H1 (cell line): ENCODE results near the gene CACFD1. TPM values are rescaled to one million over a fixed set of nuclear protein-coding genes. Genes with fewer than 3 reads are reported as not detected.

Experiments
- CTCF ChIA-PET: fragments of 300-600 bp; sonication (Branson Sonifier 250); formaldehyde crosslinking; loops from one replicate; lab custom pipeline; 2021; ENCODE audit not compliant: partially characterized antibody; lab: Charles Lee
- POLR2A ChIA-PET: fragments of 300-600 bp; sonication (Branson Sonifier 250); formaldehyde crosslinking; loops from one replicate; lab custom pipeline; 2021; ENCODE audit warnings: inconsistent platforms; ENCODE audit not compliant: partially characterized antibody; lab: Charles Lee
- DNase-seq, 2 experiments: peaks; one replicate each; pipeline versions ENCODE4 v3.0.0 to v3.0.0-alpha.2; 2010 to 2022; ENCODE audit warnings: low spot score in 2 of 2, low read depth in 1 of 2, mixed read lengths in 1 of 2
- FAIRE-seq: peaks from 2 replicates; lab custom pipeline; 2011; peaks lifted over from hg19 to GRCh38; lab: Jason Lieb, UNC
- H2AFZ ChIP-seq: 2 replicates; pipeline ENCODE4 v1.8.1; 2012; ENCODE audit warnings: low read length, inconsistent platforms
- H2AK5ac ChIP-seq: 2 replicates; pipeline ENCODE4 v1.6.1; 2013; ENCODE audit warnings: low read depth, low read length
- H2BK120ac ChIP-seq: replicated peaks from 2 replicates; pipeline ENCODE3; 2013; ENCODE audit warnings: low read depth, low read length, inconsistent platforms
- H2BK12ac ChIP-seq: 2 replicates; pipeline ENCODE4 v1.6.1; 2013; ENCODE audit warnings: low read depth, low read length
- H2BK15ac ChIP-seq: 2 replicates; pipeline ENCODE4 v1.6.1; 2013; ENCODE audit warnings: low read length
- H2BK20ac ChIP-seq: 2 replicates; pipeline ENCODE4 v1.6.1; 2013; ENCODE audit warnings: low read length
- H2BK5ac ChIP-seq: 2 replicates; pipeline ENCODE4 v1.6.1; 2013; ENCODE audit warnings: low read depth, low read length
- H3K14ac ChIP-seq: 2 replicates; pipeline ENCODE4 v1.6.1; 2013; ENCODE audit warnings: inconsistent platforms; ENCODE audit not compliant: insufficient read length
- H3K18ac ChIP-seq: 2 replicates; pipeline ENCODE4 v1.6.1; 2013; ENCODE audit warnings: low read length; ENCODE audit errors: extremely low read depth
- H3K23ac ChIP-seq: 2 replicates; pipeline ENCODE4 v1.6.1; 2013; ENCODE audit warnings: inconsistent platforms; ENCODE audit not compliant: insufficient read length
- H3K23me2 ChIP-seq: 2 replicates; pipeline ENCODE4 v1.6.1; 2013; ENCODE audit warnings: low read depth, low read length
- H3K27ac ChIP-seq: 2 replicates; pipeline ENCODE4 v1.6.1; 2011; ENCODE audit warnings: low read depth, low read length, inconsistent platforms
- H3K27me3 ChIP-seq, 4 experiments: replicated peaks in 1 of 4; 1 replicate in 1 of 4; 2 replicates in 3 of 4; pipeline versions ENCODE4 v1.6.1 to v1.8.1; 2011 to 2013; ENCODE audit warnings: low read length in 3 of 4, mild to moderate bottlenecking in 3 of 4, inconsistent platforms in 2 of 4, mixed read lengths in 2 of 4, moderate library complexity in 1 of 4; ENCODE audit not compliant: control insufficient read depth in 3 of 4, insufficient read depth in 3 of 4; ENCODE audit errors: extremely low read depth in 1 of 4
- H3K36me3 ChIP-seq, 4 experiments: 2 replicates each; pipeline versions ENCODE4 v1.6.1 to v1.8.1; 2011 to 2013; ENCODE audit warnings: mild to moderate bottlenecking in 4 of 4, low read length in 3 of 4, moderate library complexity in 2 of 4, control low read depth in 1 of 4, inconsistent platforms in 1 of 4; ENCODE audit not compliant: insufficient read depth in 4 of 4, control insufficient read depth in 2 of 4
- H3K4ac ChIP-seq: replicated peaks from 2 replicates; pipeline ENCODE3; 2013; ENCODE audit warnings: low read length, low read depth, mixed read lengths, inconsistent platforms; ENCODE audit not compliant: insufficient read length
- H3K4me1 ChIP-seq, 4 experiments: replicated peaks in 1 of 4; 1 replicate in 1 of 4; 2 replicates in 3 of 4; pipeline versions ENCODE4 v1.6.1 to v1.8.1; 2011 to 2013; ENCODE audit warnings: low read length in 3 of 4, inconsistent platforms in 2 of 4, mixed read lengths in 1 of 4; ENCODE audit not compliant: insufficient read depth in 4 of 4, control insufficient read depth in 3 of 4
- H3K4me2 ChIP-seq, 2 experiments: 2 replicates each; pipeline versions ENCODE4 v1.6.1 to v1.8.1; 2011 to 2013; ENCODE audit warnings: low read depth in 2 of 2, low read length in 2 of 2, control low read depth in 1 of 2, inconsistent platforms in 1 of 2, mild to moderate bottlenecking in 1 of 2; ENCODE audit not compliant: insufficient read depth in 1 of 2
- H3K4me3 ChIP-seq, 4 experiments: fragments of 200-600, 300-600 bp in 1 of 4; sonication (generic), shearing (Covaris generic), sonication (Bioruptor Twin) in 1 of 4; 2 replicates each; pipeline versions ENCODE4 v1.5.1 to v1.8.1; 2011 to 2016; ENCODE audit warnings: low read length in 4 of 4, low read depth in 3 of 4, control low read depth in 2 of 4, inconsistent platforms in 2 of 4, mild to moderate bottlenecking in 2 of 4, mixed read lengths in 1 of 4, moderate library complexity in 1 of 4; ENCODE audit not compliant: insufficient read depth in 2 of 4; ENCODE audit errors: extremely low read depth in 1 of 4
- H3K56ac ChIP-seq: replicated peaks from 2 replicates; pipeline ENCODE3; 2013; ENCODE audit warnings: low read depth, mild to moderate bottlenecking, mixed read lengths, low read length, inconsistent platforms; ENCODE audit not compliant: insufficient read length
- H3K79me1 ChIP-seq: 2 replicates; pipeline ENCODE4 v1.6.1; 2013; ENCODE audit warnings: low read depth, low read length, control low read depth
- H3K79me2 ChIP-seq, 2 experiments: 2 replicates each; pipeline versions ENCODE4 v1.6.1 to v1.8.1; 2012 to 2013; ENCODE audit warnings: low read length in 2 of 2, mild to moderate bottlenecking in 2 of 2, inconsistent platforms in 1 of 2; ENCODE audit not compliant: insufficient read depth in 2 of 2, control insufficient read depth in 1 of 2
- H3K9ac ChIP-seq, 4 experiments: replicated peaks in 1 of 4; 1 replicate in 1 of 4; 2 replicates in 3 of 4; pipeline versions ENCODE4 v1.6.1 to v1.8.1; 2011 to 2013; ENCODE audit warnings: low read depth in 3 of 4, low read length in 3 of 4, control low read depth in 2 of 4, mild to moderate bottlenecking in 2 of 4, moderate library complexity in 2 of 4, inconsistent platforms in 1 of 4; ENCODE audit errors: extremely low read depth in 1 of 4
- H3K9me3 ChIP-seq, 2 experiments: 2 replicates each; pipeline versions ENCODE4 v1.6.1 to v1.8.1; 2012 to 2013; ENCODE audit warnings: mild to moderate bottlenecking in 2 of 2, moderate library complexity in 2 of 2, control low read depth in 1 of 2, inconsistent platforms in 1 of 2, low read depth in 1 of 2, low read length in 1 of 2, mixed read lengths in 1 of 2; ENCODE audit not compliant: insufficient read depth in 2 of 2
- H4K20me1 ChIP-seq, 2 experiments: replicated peaks in 1 of 2; 2 replicates each; pipeline versions ENCODE3 to v1.8.1; 2011 to 2013; ENCODE audit warnings: inconsistent platforms in 2 of 2, low read length in 2 of 2, mild to moderate bottlenecking in 1 of 2; ENCODE audit not compliant: insufficient read depth in 2 of 2, control insufficient read depth in 1 of 2
- H4K5ac ChIP-seq: 2 replicates; pipeline ENCODE4 v1.6.1; 2013; ENCODE audit warnings: low read length, low read depth, mixed read lengths, inconsistent platforms; ENCODE audit not compliant: insufficient read length
- H4K8ac ChIP-seq: 2 replicates; pipeline ENCODE4 v1.8.0; 2013; ENCODE audit warnings: mild to moderate bottlenecking, moderate library complexity, low read length, inconsistent platforms; ENCODE audit not compliant: insufficient read depth; ENCODE audit errors: extremely low read depth
- H4K91ac ChIP-seq: replicated peaks from 2 replicates; pipeline ENCODE3; 2013; ENCODE audit warnings: low read length, mixed read lengths, inconsistent platforms; ENCODE audit not compliant: insufficient read length
- BACH1 ChIP-seq: IDR thresholded peaks from 2 replicates; pipeline ENCODE4 v1.6.1; 2012; ENCODE audit warnings: low read length, improper control_type of control experiment
- CBX5 ChIP-seq: fragments of 300-800, 300-1000 bp; sonication (generic); IDR thresholded peaks from 2 replicates; pipeline ENCODE4 v1.7.1; 2016; ENCODE audit warnings: antibody characterized with exemption, low read length, low read depth
- CHD1 ChIP-seq: IDR thresholded peaks from 2 replicates; pipeline ENCODE4 v1.6.1; 2012; ENCODE audit warnings: low read depth, low read length, improper control_type of control experiment
- EGR1 ChIP-seq: IDR thresholded peaks from 2 replicates; pipeline ENCODE4 v1.6.1; 2011; ENCODE audit warnings: low read depth, low read length, borderline replicate concordance
- GABPA ChIP-seq: IDR thresholded peaks from 2 replicates; pipeline ENCODE4 v1.6.1; 2011; ENCODE audit warnings: mild to moderate bottlenecking, low read length, moderate library complexity, borderline replicate concordance; ENCODE audit not compliant: insufficient read depth
- HDAC6 ChIP-seq: IDR thresholded peaks from one replicate; pipeline ENCODE4 v1.7.1; 2012; ENCODE audit warnings: low read depth, mild to moderate bottlenecking, inconsistent platforms, low read length, moderate library complexity
- JUN ChIP-seq: IDR thresholded peaks from 2 replicates; pipeline ENCODE4 v1.6.1; 2011; ENCODE audit warnings: low read depth, mild to moderate bottlenecking, improper control_type of control experiment, low read length
- KDM5A ChIP-seq: fragments of 200-600 bp; IDR thresholded peaks from 2 replicates; pipeline ENCODE4 v1.7.1; 2012; ENCODE audit warnings: mild to moderate bottlenecking, low read length, inconsistent platforms, mixed read lengths
- SAP30 ChIP-seq: fragments of 300-600 bp; sonication (generic); IDR thresholded peaks from 2 replicates; pipeline ENCODE4 v1.7.1; 2012; ENCODE audit warnings: low read length, moderate library complexity, mild to moderate bottlenecking, inconsistent platforms; ENCODE audit not compliant: insufficient read depth, insufficient replicate concordance
- SP4 ChIP-seq: IDR thresholded peaks from 2 replicates; pipeline ENCODE4 v1.6.1; 2012; ENCODE audit warnings: low read length, inconsistent platforms
- SRF ChIP-seq: IDR thresholded peaks from 2 replicates; pipeline ENCODE4 v1.6.1; 2011; ENCODE audit warnings: mild to moderate bottlenecking, low read depth, low read length, moderate library complexity
- TCF12 ChIP-seq: IDR thresholded peaks from 2 replicates; pipeline ENCODE4 v1.6.1; 2011; ENCODE audit warnings: low read depth, mild to moderate bottlenecking, low read length
- TEAD4 ChIP-seq: IDR thresholded peaks from 2 replicates; pipeline ENCODE4 v1.6.1; 2012; ENCODE audit warnings: low read depth, low read length, inconsistent platforms, mixed read lengths
- WGBS, 2 experiments: shearing (Covaris generic) in 1 of 2; methylation state at CpG; one replicate each; pipeline versions ENCODE4 v1.1.6 to v1.1.7; 2013 to 2015; ENCODE audit warnings: low lambda C conversion rate in 2 of 2, mixed read lengths in 2 of 2, inconsistent platforms in 1 of 2, low coverage in 1 of 2, missing lambda C conversion rate in 1 of 2; ENCODE audit not compliant: insufficient replicate concordance in 2 of 2, insufficient coverage in 1 of 2, insufficient read length in 1 of 2; ENCODE audit errors: extremely low coverage in 1 of 2, missing lambda C conversion rate in 1 of 2; 5-methylcytosine and 5-hydroxymethylcytosine counted together
- polyA plus RNA-seq, 7 experiments: library from polyadenylated mRNA; depleted of rRNA in 3 of 7; stranded (reverse) in 5 of 7; unstranded in 2 of 7; fragments of >200 nt in 5 of 7; fragments of 200-250 nt in 2 of 7; gene quantifications; 1 replicate in 5 of 7; 2 replicates in 1 of 7; 4 replicates in 1 of 7; pipeline versions ENCODE4 v1.2.1 to v1.2.3, GENCODE V29; 2011 to 2013; ENCODE audit warnings: missing spikeins in 2 of 7, mixed read lengths in 2 of 7
- total RNA-seq: library from RNA; stranded (reverse); fragmentation: NEBNext Ultra II Directional; extraction: Animal tissue kit (Norgen Biotek cat#: 25700); gene quantifications from 2 replicates; pipeline ENCODE4 v1.2.1, GENCODE V29; 2021
- TF ChIP-seq, protein P1 (sequence below): IDR thresholded peaks from 2 replicates; pipeline ENCODE4 v1.6.1; 2011; ENCODE audit warnings: low read depth, mild to moderate bottlenecking, low read length; ENCODE audit not compliant: insufficient read depth

Gene CACFD1
- total and polyA plus RNA-seq, 2 of the 8 experiments (the other 6 are each of a cell fraction or from before 2014, with no cell fraction given): 13.4 to 15.5 TPM

DNA sequence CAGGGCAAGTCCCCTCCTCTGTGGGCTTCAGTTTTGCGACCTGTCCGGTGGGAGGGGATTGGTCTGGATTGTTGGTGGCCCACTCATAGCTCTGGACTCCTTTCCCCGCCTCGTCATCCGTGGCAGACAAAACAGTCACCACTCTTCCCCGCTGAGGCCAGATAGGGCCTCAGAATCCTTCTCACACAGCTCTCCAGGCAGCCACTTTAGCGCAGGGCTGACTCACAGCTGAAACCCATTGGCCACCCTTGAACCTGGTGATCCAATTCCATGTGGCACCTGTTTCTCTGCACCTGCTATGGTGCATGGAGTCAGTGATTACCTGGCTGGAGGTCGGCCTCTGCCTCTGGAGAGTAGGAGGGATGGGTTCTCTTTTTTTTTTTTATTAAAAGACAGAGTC, 15.8 kb upstream of the CACFD1 start:
- H3K27ac ChIP-seq: no peak overlapping the region
- H3K27me3 ChIP-seq: no peaks in the 10 kb centered on the region
- no peaks in the 10 kb centered on the region for H3K79me1 ChIP-seq
- CTCF ChIA-PET: interaction anchor here (0.6 to 7.2 kb wide), 14 partner anchors 11 to 96 kb away, joined by 3 to 64 read pairs (median 6); partner anchors contain the start of genes ADAMTS13 and CACFD1
- no peaks in the 10 kb centered on the region for H3K4me1 ChIP-seq
- DNase-seq: no peak
- H4K8ac ChIP-seq: no peak overlapping the region
- H2AK5ac ChIP-seq: no peak overlapping the region
- H2BK5ac ChIP-seq: no peak overlapping the region
- H3K23me2 ChIP-seq: no peaks in the 10 kb centered on the region
- no peak overlapping the region for H2BK120ac ChIP-seq
- H3K9ac ChIP-seq: no peak overlapping the region
- peaks cover 0 to 5% of the 10 kb centered on the region in 2 experiments for H4K20me1 ChIP-seq
- H4K91ac ChIP-seq: no peak overlapping the region
- H3K79me2 ChIP-seq: no peaks in the 10 kb centered on the region
- H3K4ac ChIP-seq: no peak overlapping the region
- POLR2A ChIA-PET: interaction anchor here (1.7 to 2.1 kb wide), 3 partner anchors 10 to 26 kb away, joined by 4 to 8 read pairs (median 6); no protein-coding TSS in a partner anchor
- no peak overlapping the region for H2BK12ac ChIP-seq
- no peaks in the 10 kb centered on the region for H3K9me3 ChIP-seq
- H2AFZ ChIP-seq: no peak overlapping the region
- H3K18ac ChIP-seq: no peak overlapping the region
- H3K23ac ChIP-seq: no peak overlapping the region
- no peak overlapping the region for H4K5ac ChIP-seq
- no peak overlapping the region for H2BK15ac ChIP-seq
- H3K36me3 ChIP-seq: no peaks in the 10 kb centered on the region
- no peak overlapping the region for H2BK20ac ChIP-seq
- H3K14ac ChIP-seq: no peak overlapping the region
- no peak overlapping the region for H3K4me2 ChIP-seq
- no peak overlapping the region for H3K56ac ChIP-seq
- H3K4me3 ChIP-seq: no peak overlapping the region
- TF ChIP-seq BACH1 (no peak), SAP30 (no peak), TEAD4 (no peak), CBX5 (no peak), HDAC6 (no peak), SP4 (no peak), SRF (no peak), GABPA (no peak), JUN (no peak), KDM5A (no peak), TCF12 (no peak), EGR1 (no peak), CHD1 (no peak)
- TF ChIP-seq, protein P1, sequence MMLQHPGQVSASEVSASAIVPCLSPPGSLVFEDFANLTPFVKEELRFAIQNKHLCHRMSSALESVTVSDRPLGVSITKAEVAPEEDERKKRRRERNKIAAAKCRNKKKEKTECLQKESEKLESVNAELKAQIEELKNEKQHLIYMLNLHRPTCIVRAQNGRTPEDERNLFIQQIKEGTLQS: no peak
- WGBS, 2 experiments: 88% methylated on average over 8 of the region's 8 CpGs; no CpG with 5 or more reads in 1 of the 2 experiments
- no peak for FAIRE-seq
